PC-3 (cell line): ENCODE measurements around the gene VPS35L. TPM values are rescaled to one million over a fixed set of nuclear protein-coding genes. Genes with fewer than 3 reads are reported as not detected.

Experiments used
- ATAC-seq: fragments of 200-7000 bp; cut with Tn5 transposase; 2 replicates; pipeline ENCODE4 v1.9.1; 2020; ENCODE audit warnings: mild to moderate bottlenecking, moderate library complexity
- Bru-seq: library from RNA; stranded (reverse); fragments of 400-500 nt; gene quantifications from one replicate; lab custom pipeline; 2021; lab: Mats Ljungman, UMichigan
- BruChase-seq, 2 experiments: library from RNA; stranded (reverse); fragments of 400-500 nt; gene quantifications; one replicate each; lab custom pipeline; 2021; lab: Mats Ljungman, UMichigan
- BruUV-seq: library from RNA; stranded (reverse); fragments of 400-500 nt; replicated peaks from 2 replicates; lab custom pipeline; 2021; lab: Mats Ljungman, UMichigan
- CTCF ChIA-PET: fragments of 300-600 bp; sonication (Branson Sonifier 250); formaldehyde crosslinking; loops from one replicate; lab custom pipeline; 2022; ENCODE audit warnings: antibody characterized with exemption; lab: Charles Lee
- POLR2A ChIA-PET: fragments of 300-600 bp; sonication (Branson Sonifier 250); formaldehyde crosslinking; loops from one replicate; lab custom pipeline; 2022; ENCODE audit warnings: antibody characterized with exemption; ENCODE audit not compliant: unreplicated experiment; lab: Charles Lee
- DNase-seq: peaks from one replicate; pipeline ENCODE4 v3.0.0-alpha.2; 2015
- H2AFZ ChIP-seq: fragments of 300-600 bp; sonication (generic); 2 replicates; pipeline ENCODE4 v1.6.0; 2016; ENCODE audit warnings: antibody characterized with exemption, low read length
- H3F3A ChIP-seq: fragments of 300-600 bp; sonication (generic); one replicate; pipeline ENCODE4 v1.6.0; 2017; ENCODE audit warnings: antibody characterized with exemption, low read length, control low read depth, mild to moderate bottlenecking; ENCODE audit not compliant: unreplicated experiment
- H3K27ac ChIP-seq: fragments of 300-600 bp; sonication (generic); 2 replicates; pipeline ENCODE4 v1.5.1; 2016; ENCODE audit warnings: mild to moderate bottlenecking, low read length
- H3K27me3 ChIP-seq: fragments of 300-600 bp; sonication (generic); 2 replicates; pipeline ENCODE4 v1.6.1; 2016; ENCODE audit warnings: low read length, mixed read lengths
- H3K36me3 ChIP-seq: fragments of 300-600 bp; sonication (generic); 2 replicates; pipeline ENCODE4 v1.6.1; 2016; ENCODE audit warnings: low read depth, mixed run types, low read length, mixed read lengths
- H3K4me1 ChIP-seq: fragments of 300-600 bp; sonication (generic); 2 replicates; pipeline ENCODE4 v1.5.1; 2016; ENCODE audit warnings: low read length; ENCODE audit not compliant: insufficient read depth
- H3K4me2 ChIP-seq: fragments of 300-600 bp; sonication (generic); 2 replicates; pipeline ENCODE4 v1.6.0; 2016; ENCODE audit warnings: low read length
- H3K4me3 ChIP-seq: fragments of 300-600 bp; sonication (generic); 2 replicates; pipeline ENCODE4 v1.5.1; 2016; ENCODE audit warnings: mild to moderate bottlenecking, low read length, mixed read lengths
- H3K79me2 ChIP-seq: fragments of 300-600 bp; sonication (generic); 2 replicates; pipeline ENCODE4 v1.6.1; 2017; ENCODE audit warnings: low read length, mixed read lengths
- H3K9ac ChIP-seq: fragments of 300-600 bp; sonication (generic); 2 replicates; pipeline ENCODE4 v1.6.0; 2016; ENCODE audit warnings: mild to moderate bottlenecking, low read length
- H3K9me2 ChIP-seq: fragments of 300-600 bp; sonication (generic); replicated peaks from 2 replicates; pipeline ENCODE4 v1.6.1; 2016; ENCODE audit warnings: mixed run types, low read length, mixed read lengths
- H3K9me3 ChIP-seq: fragments of 300-600 bp; sonication (generic); 2 replicates; pipeline ENCODE4 v1.6.1; 2016; ENCODE audit warnings: low read length, mixed read lengths
- H4K20me1 ChIP-seq: fragments of 300-600 bp; sonication (generic); 2 replicates; pipeline ENCODE4 v1.6.1; 2016; ENCODE audit warnings: low read length, mixed read lengths
- CTCF ChIP-seq: fragments of 300-600 bp; sonication (generic); conservative IDR thresholded peaks from 2 replicates; pipeline ENCODE4 v1.5.1; 2017; ENCODE audit warnings: antibody characterized with exemption, low read depth, mild to moderate bottlenecking, low read length
- EZH2 ChIP-seq: fragments of 300-600 bp; sonication (generic); IDR thresholded peaks from one replicate; pipeline ENCODE4 v1.6.1; 2017; ENCODE audit warnings: antibody characterized with exemption, mild to moderate bottlenecking, low read length; ENCODE audit not compliant: unreplicated experiment
- EZH2phosphoT487 ChIP-seq: fragments of 300-600 bp; sonication (generic); IDR thresholded peaks from 2 replicates; pipeline ENCODE4 v1.6.1; 2018; ENCODE audit warnings: mild to moderate bottlenecking, antibody characterized with exemption, low read length, borderline replicate concordance
- intact Hi-C: fragments of 100-400 bp; cut with micrococcal nuclease; formaldehyde crosslinking; loops from 2 replicates; pipeline ENCODE4 v1.9.0; 2023
- long read RNA-seq: library from polyadenylated mRNA; unstranded; transcript quantifications from one replicate; pipeline ENCODE4 v2.0.0, GENCODE V29; 2021; ENCODE audit not compliant: unreplicated experiment
- total RNA-seq: library from RNA; depleted of rRNA; stranded (reverse); fragments of >200 nt; gene quantifications from 2 replicates; pipeline ENCODE4 v1.2.3, GENCODE V29; 2014; rRNA removed

VPS35L gene
- total RNA-seq: 2.9 and 9.1 TPM in 2 replicates
- Bru-seq, nascent RNA: percentile 47 among the genes with signal in this experiment
- BruChase-seq, experiment 1, labeled RNA remaining after a 6-hour chase: percentile 46 among the genes with signal in this experiment
- BruChase-seq, experiment 2, labeled RNA remaining after a 2-hour chase: percentile 45 among the genes with signal in this experiment
- long read RNA-seq, transcript VPS35L-203 (31 exons, 3,855 nt): major isoform, 8 of 30 reads
- long read RNA-seq, partial matches to known transcripts: 12 of 30 reads
- long read RNA-seq, other reads (novel, unspliced or antisense): 10 of 30 reads

- H3K4me1 ChIP-seq: no peaks in the 10 kb centered on the region; the same call in 1 of the 2 replicates
- peak within 1 kb of the TSS; percentile 74 for H3K4me3 ChIP-seq
- POLR2A ChIA-PET: interaction anchor here (0.6 kb wide), 2 partner anchors 140 to 1313 kb away, joined by 3 read pairs; no protein-coding TSS in a partner anchor
- no peaks in the 10 kb centered on the region for H3K79me2 ChIP-seq
- intact Hi-C loops: loop anchor here (5.0 kb wide), 2 partner anchors 33 to 332 kb away; partner anchors contain the start of genes CCP110 and GDE1
- H4K20me1 ChIP-seq: no peaks in the 10 kb centered on the region
- H3K27ac ChIP-seq: no peak within 1 kb of the TSS
- no peaks in the 10 kb centered on the region for H3K9me2 ChIP-seq
- peak; percentile 98 for ATAC-seq
- CTCF ChIA-PET: interaction anchor here (1.0 kb wide), 2 partner anchors 31 to 136 kb away, joined by 3 to 14 read pairs; no protein-coding TSS in a partner anchor
- H3K27me3 ChIP-seq: no peaks in the 10 kb centered on the region
- BruUV-seq: no TSS peak
- H3K9ac ChIP-seq: peak within 1 kb of the TSS; percentile 63
- peak; percentile 61 for TF ChIP-seq CTCF
- no peak for TF ChIP-seq EZH2phosphoT487
- H3K36me3 ChIP-seq: no peaks in the 10 kb centered on the region; the same call in 1 of the 2 replicates
- DNase-seq: peak; percentile 91
- peak within 1 kb of the TSS; percentile 98 for H2AFZ ChIP-seq
- H3F3A ChIP-seq: no peaks in the 10 kb centered on the region
- no peaks in the 10 kb centered on the region for H3K9me3 ChIP-seq
- peak within 1 kb of the TSS; percentile 93 for H3K4me2 ChIP-seq
These were observed at the start of gene VPS35L for GRCh38 chr16:19555186-19555937. TSS of gene VPS35L (plus strand) at chr16:19555703. CDS start at chr16:19555730, 27 bp downstream.

GRCh38 chr16:19506965-19507364 is 48.5 kb upstream of the VPS35L start:
- no peaks in the 10 kb centered on the region for H3K79me2 ChIP-seq
- no peaks in the 10 kb centered on the region for H3F3A ChIP-seq
- H3K9ac ChIP-seq: no peak overlapping the region
- H3K9me3 ChIP-seq: no peaks in the 10 kb centered on the region
- H3K4me3 ChIP-seq: no peak overlapping the region
- H3K27me3 ChIP-seq: no peaks in the 10 kb centered on the region
- no peak for ATAC-seq
- BruUV-seq: no TSS peak
- H3K36me3 ChIP-seq: peaks cover 28% of the 10 kb centered on the region; the same call in 1 of the 2 replicates
- no peaks in the 10 kb centered on the region for H3K9me2 ChIP-seq
- TF ChIP-seq EZH2phosphoT487: no peak
- no peak for TF ChIP-seq EZH2
- TF ChIP-seq CTCF: no peak
- no peak overlapping the region for H2AFZ ChIP-seq
- peaks cover 38% of the 10 kb centered on the region for H3K4me1 ChIP-seq
- DNase-seq: no peak
- no peak overlapping the region for H3K27ac ChIP-seq
- H3K4me2 ChIP-seq: no peak overlapping the region
- intact Hi-C loops: loop anchor here (10.0 kb wide), 1 partner anchor 422 kb away; no protein-coding TSS in a partner anchor
- no peaks in the 10 kb centered on the region for H4K20me1 ChIP-seq
- ChIA-PET CTCF (no interaction called here), POLR2A (no interaction called here)
